HL-60 (cell line): ENCODE measurements around the gene LRRC32.

Experiments
- DNase-seq, 2 experiments: peaks; one replicate each; pipeline ENCODE4 v3.0.0-alpha.2; 2010 to 2020; ENCODE audit warnings: low read depth in 1 of 2, low spot score in 1 of 2
- H3K27ac ChIP-seq: fragments of 250-450 bp; sonication (Bioruptor Pico); replicated peaks from 2 replicates; pipeline ENCODE4 v1.5.1; 2020; ENCODE audit warnings: mild to moderate bottlenecking, moderate library complexity
- H3K27me3 ChIP-seq: fragments of 250-450 bp; sonication (Bioruptor Pico); 2 replicates; pipeline ENCODE4 v1.5.1; 2021; ENCODE audit warnings: mild to moderate bottlenecking, moderate library complexity; ENCODE audit not compliant: insufficient read depth, poor library complexity, severe bottlenecking
- H3K4me3 ChIP-seq: replicated peaks from 2 replicates; pipeline ENCODE4 v1.5.1; 2011; ENCODE audit warnings: mild to moderate bottlenecking, control low read depth, low read length; ENCODE audit not compliant: insufficient read depth
- GABPA ChIP-seq: IDR thresholded peaks from 2 replicates; pipeline ENCODE4 v1.6.1; 2012; ENCODE audit warnings: low read depth
- POLR2AphosphoS5 ChIP-seq: IDR thresholded peaks from 2 replicates; pipeline ENCODE4 v1.6.1; 2012; ENCODE audit warnings: low read depth
- REST ChIP-seq: IDR thresholded peaks from 2 replicates; pipeline ENCODE4 v1.6.1; 2012; ENCODE audit warnings: low read depth; ENCODE audit not compliant: insufficient replicate concordance
- SPI1 ChIP-seq: IDR thresholded peaks from 2 replicates; pipeline ENCODE4 v1.6.1; 2012; ENCODE audit warnings: low read depth, mild to moderate bottlenecking, borderline replicate concordance
- TF ChIP-seq, protein P1 (sequence below): IDR thresholded peaks from one replicate; pipeline ENCODE4 v1.5.1; 2011; ENCODE audit warnings: low read length, control low read depth, inconsistent platforms; ENCODE audit not compliant: insufficient read depth

Gene LRRC32

GRCh38 chr11:76636826-76637460, 33.6 kb downstream of the LRRC32 start:
- DNase-seq: no peak
- H3K4me3 ChIP-seq: no peak overlapping the region
- H3K27ac ChIP-seq: no peak overlapping the region
- TF ChIP-seq REST (no peak), POLR2AphosphoS5 (no peak), GABPA (no peak), SPI1 (no peak)
- TF ChIP-seq, protein P1, sequence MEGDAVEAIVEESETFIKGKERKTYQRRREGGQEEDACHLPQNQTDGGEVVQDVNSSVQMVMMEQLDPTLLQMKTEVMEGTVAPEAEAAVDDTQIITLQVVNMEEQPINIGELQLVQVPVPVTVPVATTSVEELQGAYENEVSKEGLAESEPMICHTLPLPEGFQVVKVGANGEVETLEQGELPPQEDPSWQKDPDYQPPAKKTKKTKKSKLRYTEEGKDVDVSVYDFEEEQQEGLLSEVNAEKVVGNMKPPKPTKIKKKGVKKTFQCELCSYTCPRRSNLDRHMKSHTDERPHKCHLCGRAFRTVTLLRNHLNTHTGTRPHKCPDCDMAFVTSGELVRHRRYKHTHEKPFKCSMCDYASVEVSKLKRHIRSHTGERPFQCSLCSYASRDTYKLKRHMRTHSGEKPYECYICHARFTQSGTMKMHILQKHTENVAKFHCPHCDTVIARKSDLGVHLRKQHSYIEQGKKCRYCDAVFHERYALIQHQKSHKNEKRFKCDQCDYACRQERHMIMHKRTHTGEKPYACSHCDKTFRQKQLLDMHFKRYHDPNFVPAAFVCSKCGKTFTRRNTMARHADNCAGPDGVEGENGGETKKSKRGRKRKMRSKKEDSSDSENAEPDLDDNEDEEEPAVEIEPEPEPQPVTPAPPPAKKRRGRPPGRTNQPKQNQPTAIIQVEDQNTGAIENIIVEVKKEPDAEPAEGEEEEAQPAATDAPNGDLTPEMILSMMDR: no peak
- H3K27me3 ChIP-seq: no peaks in the 10 kb centered on the region

GRCh38 chr11:76635991-76636738, 34.4 kb downstream of the LRRC32 start:
- no peak for TF ChIP-seq POLR2AphosphoS5
- no peak for TF ChIP-seq GABPA
- no peak for TF ChIP-seq SPI1
- TF ChIP-seq, protein P1: no peak
- TF ChIP-seq REST: no peak
- no peak overlapping the region for H3K27ac ChIP-seq
- H3K27me3 ChIP-seq: no peaks in the 10 kb centered on the region
- H3K4me3 ChIP-seq: no peak overlapping the region
- DNase-seq: no peak

- no peak overlapping the region for H3K4me3 ChIP-seq
- no peaks in the 10 kb centered on the region for H3K27me3 ChIP-seq
- H3K27ac ChIP-seq: no peak overlapping the region
- TF ChIP-seq, protein P1: no peak
- TF ChIP-seq GABPA: no peak
- no peak for DNase-seq
Measured at GRCh38 chr11:76634886-76635285, 35.7 kb downstream of the LRRC32 start.
